NCI-H2227 treated with DMSO at 0.1 percent for 48 hours (cell line): ENCODE measurements around the gene MICAL3.

Experiments
- DNase-seq: peaks from one replicate; lab custom pipeline; 2025; lab: John Stamatoyannopoulos, UW

MICAL3 gene

GRCh38 chr22:17867160-17867785, 157.1 kb downstream of the MICAL3 start:
- DNase-seq: no peak

- no peak for DNase-seq
Measured at GRCh38 chr22:17866621-17867020, 157.7 kb downstream of the MICAL3 start.

GRCh38 chr22:17866127-17866526, 158.2 kb downstream of the MICAL3 start:
- no peak for DNase-seq

- DNase-seq: no peak
Measured at GRCh38 chr22:17865183-17866055, 158.9 kb downstream of the MICAL3 start.

GRCh38 chr22:17864398-17865182, 159.8 kb downstream of the MICAL3 start:
- no peak for DNase-seq

- DNase-seq: no peak
Measured at GRCh38 chr22:17862646-17863181, 161.6 kb downstream of the MICAL3 start.

GRCh38 chr22:17861909-17862308, 162.5 kb downstream of the MICAL3 start:
- DNase-seq: no peak

- DNase-seq: no peak
Measured at GRCh38 chr22:17860220-17860965, 164.0 kb downstream of the MICAL3 start.

GRCh38 chr22:17858033-17858432, 166.3 kb downstream of the MICAL3 start:
- DNase-seq: no peak

GRCh38 chr22:17855572-17856290, 168.6 kb downstream of the MICAL3 start:
- no peak for DNase-seq

GRCh38 chr22:17853073-17853472, 171.3 kb downstream of the MICAL3 start:
- no peak for DNase-seq

- DNase-seq: no peak
Measured at GRCh38 chr22:17851759-17852158, 172.6 kb downstream of the MICAL3 start.

GRCh38 chr22:17847360-17848078, 176.8 kb downstream of the MICAL3 start:
- no peak for DNase-seq

GRCh38 chr22:17846326-17846992, 177.9 kb downstream of the MICAL3 start:
- DNase-seq: no peak

- no peak for DNase-seq
Measured at GRCh38 chr22:17845790-17846189, 178.6 kb downstream of the MICAL3 start.

- DNase-seq: no peak
Measured at GRCh38 chr22:17845327-17845726, 179.0 kb downstream of the MICAL3 start.

GRCh38 chr22:17844150-17844549, 180.2 kb downstream of the MICAL3 start:
- DNase-seq: no peak

- DNase-seq: no peak
Measured at GRCh38 chr22:17842386-17842785, 182.0 kb downstream of the MICAL3 start.

GRCh38 chr22:17841836-17842235, 182.5 kb downstream of the MICAL3 start:
- no peak for DNase-seq
